HEK293 (cell line): ENCODE data around the gene P2RX2.

Experiments used
- CTCF ChIA-PET: fragments of 350-600 bp; formaldehyde crosslinking; extraction: SDS; loops from one replicate; lab custom pipeline; 2021; ENCODE audit warnings: antibody characterized with exemption; lab: Yijun Ruan, JAX
- POLR2A ChIA-PET: fragments of 300-600 bp; formaldehyde crosslinking; extraction: SDS; loops from one replicate; lab custom pipeline; 2020; ENCODE audit warnings: antibody characterized with exemption, inconsistent platforms; lab: Yijun Ruan, JAX
- H3K27ac ChIP-seq: fragments of 200-500 bp; sonication (Bioruptor generic); 2 replicates; pipeline ENCODE4 v1.5.1; 2014; ENCODE audit warnings: low read depth, low read length, control low read depth, inconsistent platforms; ENCODE audit errors: extremely low read depth
- H3K36me3 ChIP-seq, 2 experiments: fragments of 200-500 bp in 1 of 2; sonication (Bioruptor generic) in 1 of 2; 1 replicate in 1 of 2; 2 replicates in 1 of 2; pipeline ENCODE4 v1.5.1; 2014 to 2017; ENCODE audit warnings: inconsistent platforms in 2 of 2, low read length in 2 of 2; ENCODE audit not compliant: control insufficient read depth in 2 of 2, insufficient read depth in 1 of 2
- H3K4me1 ChIP-seq: fragments of 200-500 bp; sonication (Bioruptor generic); 2 replicates; pipeline ENCODE4 v1.5.1; 2014; ENCODE audit warnings: mild to moderate bottlenecking, low read length, inconsistent platforms; ENCODE audit not compliant: control insufficient read depth, insufficient read depth
- H3K4me3 ChIP-seq: 2 replicates; pipeline ENCODE4 v1.5.1; 2011; ENCODE audit warnings: low read depth, mild to moderate bottlenecking, control low read depth, low read length, moderate library complexity
- H3K9me3 ChIP-seq: fragments of 200-500 bp; sonication (Bioruptor generic); 2 replicates; pipeline ENCODE4 v1.5.1; 2014; ENCODE audit warnings: low read depth, low read length, inconsistent platforms; ENCODE audit not compliant: control insufficient read depth, insufficient read depth
- FEZF1 ChIP-seq: fragments of 450-650 bp; formaldehyde crosslinking; IDR thresholded peaks from 2 replicates; pipeline ENCODE4 v1.5.1; 2016; ENCODE audit warnings: missing biosample characterization, missing genetic modification characterization
- GLIS1 ChIP-seq: fragments of 450-650 bp; formaldehyde crosslinking; IDR thresholded peaks from 2 replicates; pipeline ENCODE4 v1.5.1; 2016; ENCODE audit warnings: missing biosample characterization, missing genetic modification characterization
- PRDM10 ChIP-seq: fragments of 450-650 bp; formaldehyde crosslinking; IDR thresholded peaks from 2 replicates; pipeline ENCODE4 v1.5.1; 2016; ENCODE audit warnings: missing biosample characterization, missing genetic modification characterization
- ZBTB17 ChIP-seq: fragments of 450-650 bp; formaldehyde crosslinking; IDR thresholded peaks from 2 replicates; pipeline ENCODE4 v1.5.1; 2016; ENCODE audit warnings: missing biosample characterization, missing genetic modification characterization
- ZBTB49 ChIP-seq: fragments of 450-650 bp; formaldehyde crosslinking; IDR thresholded peaks from 2 replicates; pipeline ENCODE4 v1.5.1; 2016; ENCODE audit warnings: missing biosample characterization, missing genetic modification characterization, low read depth
- ZEB2 ChIP-seq: fragments of 450-650 bp; formaldehyde crosslinking; IDR thresholded peaks from 2 replicates; pipeline ENCODE4 v1.5.1; 2016; ENCODE audit warnings: missing biosample characterization, missing genetic modification characterization
- ZNF175 ChIP-seq: fragments of 450-650 bp; formaldehyde crosslinking; IDR thresholded peaks from 2 replicates; pipeline ENCODE4 v1.5.1; 2016; ENCODE audit warnings: missing biosample characterization, missing genetic modification characterization
- ZNF211 ChIP-seq: fragments of 450-650 bp; formaldehyde crosslinking; IDR thresholded peaks from 2 replicates; pipeline ENCODE4 v1.5.1; 2016; ENCODE audit warnings: low read depth, missing biosample characterization, missing genetic modification characterization
- ZNF280D ChIP-seq: fragments of 450-650 bp; formaldehyde crosslinking; IDR thresholded peaks from 2 replicates; pipeline ENCODE4 v1.5.1; 2016; ENCODE audit warnings: missing biosample characterization, missing genetic modification characterization
- ZNF302 ChIP-seq: fragments of 450-650 bp; formaldehyde crosslinking; IDR thresholded peaks from 2 replicates; pipeline ENCODE4 v1.5.1; 2016; ENCODE audit warnings: missing biosample characterization, missing genetic modification characterization, low read depth
- ZNF398 ChIP-seq: fragments of 450-650 bp; formaldehyde crosslinking; IDR thresholded peaks from 2 replicates; pipeline ENCODE4 v1.5.1; 2017; ENCODE audit warnings: missing biosample characterization, missing genetic modification characterization
- ZNF518A ChIP-seq: fragments of 450-650 bp; formaldehyde crosslinking; conservative IDR thresholded peaks from 2 replicates; pipeline ENCODE4 v1.5.1; 2016; ENCODE audit warnings: low read depth, missing biosample characterization, missing genetic modification characterization
- ZNF600 ChIP-seq: fragments of 450-650 bp; formaldehyde crosslinking; IDR thresholded peaks from 2 replicates; pipeline ENCODE4 v1.5.1; 2016; ENCODE audit warnings: missing biosample characterization, missing genetic modification characterization
- ZNF621 ChIP-seq: fragments of 450-650 bp; formaldehyde crosslinking; IDR thresholded peaks from 2 replicates; pipeline ENCODE4 v1.5.1; 2017; ENCODE audit warnings: missing biosample characterization, missing genetic modification characterization
- ZNF747 ChIP-seq: fragments of 450-650 bp; formaldehyde crosslinking; IDR thresholded peaks from 2 replicates; pipeline ENCODE4 v1.5.1; 2016; ENCODE audit warnings: missing biosample characterization, missing genetic modification characterization
- ZSCAN23 ChIP-seq: fragments of 450-650 bp; formaldehyde crosslinking; IDR thresholded peaks from 2 replicates; pipeline ENCODE4 v1.5.1; 2016; ENCODE audit warnings: missing biosample characterization, missing genetic modification characterization

The P2RX2 gene

GRCh38 chr12:132637811-132638210 lies 19.2 kb downstream of the P2RX2 start:
- TF ChIP-seq ZNF280D = no peak
- TF ChIP-seq ZNF211 (tag by site-specific recombination) = no peak
- no peak for TF ChIP-seq ZNF175 (tag by site-specific recombination)
- TF ChIP-seq ZBTB49 = no peak
- Histone ChIP-seq H3K36me3 (peaks cover 31 to 96% of the 10 kb centered on the region in 2 experiments), H3K9me3 (no peaks in the 10 kb centered on the region), H3K27ac (no peak overlapping the region), H3K4me1 (no peaks in the 10 kb centered on the region), H3K4me3 (no peak overlapping the region)
- POLR2A ChIA-PET = interaction anchor here (1.7 kb wide), 1 partner anchor 8 kb away, joined by 6 read pairs; no protein-coding TSS in a partner anchor
- CTCF ChIA-PET = interaction anchor here (0.8 to 2.4 kb wide), 8 partner anchors 8 to 222 kb away, joined by 3 to 11 read pairs (median 6); no protein-coding TSS in a partner anchor

- ChIA-PET CTCF (interaction anchor here (0.5 to 2.4 kb wide), 18 partner anchors 9 to 223 kb away, joined by 3 to 11 read pairs (median 5); partner anchors contain the start of gene P2RX2), POLR2A (no interaction called here)
- Histone ChIP-seq H3K27ac (no peak overlapping the region), H3K36me3 (peaks cover 24 to 97% of the 10 kb centered on the region in 2 experiments), H3K4me3 (no peak overlapping the region), H3K4me1 (no peaks in the 10 kb centered on the region), H3K9me3 (no peaks in the 10 kb centered on the region)
- TF ChIP-seq ZSCAN23 = no peak
- no peak for TF ChIP-seq ZNF621
- no peak for TF ChIP-seq ZNF398 (tag by site-specific recombination)
- no peak for TF ChIP-seq ZNF302
- peak; percentile 51; the same call in 1 of the 2 replicates for TF ChIP-seq ZBTB17 (tag by site-specific recombination)
- TF ChIP-seq ZNF747 = no peak
- TF ChIP-seq ZEB2 (tag by site-specific recombination) = no peak
- TF ChIP-seq ZNF518A (tag by site-specific recombination) = no peak
- no peak for TF ChIP-seq GLIS1
- TF ChIP-seq FEZF1 = no peak
- TF ChIP-seq ZNF600 (tag by site-specific recombination) = peak; percentile 45; the same call in 1 of the 2 replicates
- TF ChIP-seq PRDM10 (tag by site-specific recombination) = no peak
Measured at GRCh38 chr12:132638541-132639408, 20.2 kb downstream of the P2RX2 start.
